ENCODE results near the gene LIN28B. TPM values are rescaled to one million over a fixed set of nuclear protein-coding genes. Genes with fewer than 3 reads are reported as not detected.
A peak's percentile ranks its signal among the peaks of the same experiment; 100 is the strongest.
"Not testable (repeated sequence)": the region's sequence is repeated elsewhere in the genome, so short reads cannot be mapped to it uniquely, and the experiment has no call there.

The LIN28B gene
- total RNA-seq, 1 donor from 2014 or later, result 73.2 TPM

GRCh38 chr6:104941729-104942091, 15.2 kb upstream of the LIN28B start:
- Mint-ChIP-seq H3K9me3 (peaks cover 2% of the 10 kb centered on the region), H3K4me1 (peaks cover 42% of the 10 kb centered on the region), H3K4me3 (peak overlapping the region; percentile 90), H3K27me3 (ENCODE audit: low read depth) (no peaks in the 10 kb centered on the region), H3K36me3 (ENCODE audit: low read depth) (no peaks in the 10 kb centered on the region), H3K27ac (ENCODE audit: unreplicated experiment) (peak overlapping the region; percentile 95)
- TF ChIP-seq CTCF (conservative IDR thresholded peaks at IDR 0.05), result no peak
- DNase-seq (ENCODE audit: low read depth, low spot score), result no peak

GRCh38 chr6:104943781-104944180, 13.1 kb upstream of the LIN28B start:
- peak; percentile 57 for DNase-seq (ENCODE audit: low read depth, low spot score)
- H3K36me3 Mint-ChIP-seq (ENCODE audit: low read depth), result no peaks in the 10 kb centered on the region
- H3K27me3 Mint-ChIP-seq (ENCODE audit: low read depth), result no peaks in the 10 kb centered on the region
- peaks cover 2% of the 10 kb centered on the region for H3K9me3 Mint-ChIP-seq
- H3K27ac Mint-ChIP-seq (ENCODE audit: unreplicated experiment), result no peak overlapping the region
- peaks cover 46% of the 10 kb centered on the region for H3K4me1 Mint-ChIP-seq
- no peak for TF ChIP-seq CTCF (conservative IDR thresholded peaks at IDR 0.05)
- peak overlapping the region; percentile 56 for H3K4me3 Mint-ChIP-seq

- DNase-seq (ENCODE audit: low read depth, low spot score), result no peak
- H3K4me1 Mint-ChIP-seq, result peaks cover 46% of the 10 kb centered on the region
- H3K4me3 Mint-ChIP-seq, result peak overlapping the region; percentile 11
- no peaks in the 10 kb centered on the region for H3K9me3 Mint-ChIP-seq
- TF ChIP-seq CTCF (conservative IDR thresholded peaks at IDR 0.05), result no peak
- no peaks in the 10 kb centered on the region for H3K36me3 Mint-ChIP-seq (ENCODE audit: low read depth)
- no peaks in the 10 kb centered on the region for H3K27me3 Mint-ChIP-seq (ENCODE audit: low read depth)
- H3K27ac Mint-ChIP-seq (ENCODE audit: unreplicated experiment), result no peak overlapping the region
These were observed 7.7 kb upstream of the LIN28B start for GRCh38 chr6:104949206-104949605.

GRCh38 chr6:104951677-104952076, 5.2 kb upstream of the LIN28B start:
- H3K9me3 Mint-ChIP-seq, result no peaks in the 10 kb centered on the region
- H3K36me3 Mint-ChIP-seq (ENCODE audit: low read depth), result no peaks in the 10 kb centered on the region
- DNase-seq (ENCODE audit: low read depth, low spot score), result no peak
- peak overlapping the region; percentile 32 for H3K27ac Mint-ChIP-seq (ENCODE audit: unreplicated experiment)
- H3K27me3 Mint-ChIP-seq (ENCODE audit: low read depth), result no peaks in the 10 kb centered on the region
- TF ChIP-seq CTCF (conservative IDR thresholded peaks at IDR 0.05), result no peak
- peak overlapping the region; percentile 64 for H3K4me3 Mint-ChIP-seq
- H3K4me1 Mint-ChIP-seq, result peaks cover 56% of the 10 kb centered on the region

GRCh38 chr6:104952911-104953399, 4.0 kb upstream of the LIN28B start:
- peak overlapping the region; percentile 99 for H3K27ac Mint-ChIP-seq (ENCODE audit: unreplicated experiment)
- no peaks in the 10 kb centered on the region for H3K9me3 Mint-ChIP-seq
- no peak for TF ChIP-seq CTCF (conservative IDR thresholded peaks at IDR 0.05)
- no peaks in the 10 kb centered on the region for H3K36me3 Mint-ChIP-seq (ENCODE audit: low read depth)
- H3K4me3 Mint-ChIP-seq, result peak overlapping the region; percentile 89
- H3K27me3 Mint-ChIP-seq (ENCODE audit: low read depth), result no peaks in the 10 kb centered on the region
- peaks cover 56% of the 10 kb centered on the region for H3K4me1 Mint-ChIP-seq
- peak; percentile 57 for DNase-seq (ENCODE audit: low read depth, low spot score)

- peak overlapping the region; percentile 89 for H3K4me3 Mint-ChIP-seq
- not testable (repeated sequence) for H3K9me3 Mint-ChIP-seq; H3K27me3 Mint-ChIP-seq (ENCODE audit: low read depth); H3K36me3 Mint-ChIP-seq (ENCODE audit: low read depth)
- peak overlapping the region; percentile 99 for H3K27ac Mint-ChIP-seq (ENCODE audit: unreplicated experiment)
- DNase-seq (ENCODE audit: low read depth, low spot score), result peak; percentile 52
- peaks cover 55% of the 10 kb centered on the region for H3K4me1 Mint-ChIP-seq
These were observed 3.3 kb upstream of the LIN28B start for GRCh38 chr6:104953400-104954189.
